Stimulated activated CD4-positive, alpha-beta T cell treated with anti-CD3 and anti-CD28 coated beads, TNF-alpha, amount 100 ng/mL, for 48 hours (primary cell): ENCODE results near the gene OR2B2.

Experiments
- DNase-seq, 3 donors: peaks; one replicate each; pipeline ENCODE4 v3.0.0-alpha.2; 2020; ENCODE audit warnings: low read depth in 3 of 3

The OR2B2 gene

DNA sequence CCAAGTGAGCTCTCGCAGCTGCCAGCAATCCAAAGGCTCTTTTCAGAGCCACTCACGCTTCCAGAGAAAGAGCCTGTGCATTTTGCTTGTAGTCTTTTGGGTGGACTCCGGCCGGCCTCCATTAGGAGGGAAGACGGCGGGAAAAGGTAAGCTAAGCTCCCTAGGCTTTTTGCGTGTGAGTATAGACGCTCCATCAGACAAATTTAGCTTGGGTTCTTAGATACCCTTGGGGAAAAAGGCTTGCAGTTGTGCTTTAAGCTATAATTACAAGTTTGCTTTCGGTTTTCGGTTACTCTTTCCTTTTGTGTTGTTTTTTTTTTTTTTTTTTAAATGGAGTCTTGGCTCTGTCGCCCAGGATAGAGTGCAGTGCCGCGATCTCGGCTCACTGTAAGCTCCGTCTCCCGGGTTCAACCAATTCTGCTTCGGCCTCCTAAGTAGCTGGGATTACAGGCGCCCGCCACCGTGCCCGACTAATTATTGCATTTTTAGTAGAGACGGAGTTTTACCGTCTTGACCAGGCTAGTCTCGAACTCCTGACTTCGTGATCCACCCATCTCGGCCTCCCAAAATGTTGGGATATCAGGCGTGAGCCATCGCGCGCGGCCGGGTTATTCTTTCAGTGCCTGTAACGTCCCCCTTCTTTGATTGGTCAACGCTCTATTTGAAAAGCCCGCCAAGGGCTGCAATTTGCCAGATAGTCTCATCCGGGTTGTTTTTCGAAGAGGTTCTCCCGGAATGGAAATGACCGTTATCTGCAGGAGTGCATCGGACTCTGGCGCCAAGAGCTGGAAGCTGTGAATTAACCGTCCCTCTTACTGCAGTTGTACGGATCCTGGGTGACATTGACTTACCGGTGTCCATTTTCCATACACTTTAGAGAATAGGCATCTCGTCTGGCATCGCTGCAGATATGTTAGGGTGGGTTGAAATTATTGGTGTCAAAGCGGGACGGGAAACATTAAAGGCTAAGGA, 18.1 kb downstream of the OR2B2 start:
- peak in 2 of 3 donors; percentile 63 to 72 for DNase-seq

DNA sequence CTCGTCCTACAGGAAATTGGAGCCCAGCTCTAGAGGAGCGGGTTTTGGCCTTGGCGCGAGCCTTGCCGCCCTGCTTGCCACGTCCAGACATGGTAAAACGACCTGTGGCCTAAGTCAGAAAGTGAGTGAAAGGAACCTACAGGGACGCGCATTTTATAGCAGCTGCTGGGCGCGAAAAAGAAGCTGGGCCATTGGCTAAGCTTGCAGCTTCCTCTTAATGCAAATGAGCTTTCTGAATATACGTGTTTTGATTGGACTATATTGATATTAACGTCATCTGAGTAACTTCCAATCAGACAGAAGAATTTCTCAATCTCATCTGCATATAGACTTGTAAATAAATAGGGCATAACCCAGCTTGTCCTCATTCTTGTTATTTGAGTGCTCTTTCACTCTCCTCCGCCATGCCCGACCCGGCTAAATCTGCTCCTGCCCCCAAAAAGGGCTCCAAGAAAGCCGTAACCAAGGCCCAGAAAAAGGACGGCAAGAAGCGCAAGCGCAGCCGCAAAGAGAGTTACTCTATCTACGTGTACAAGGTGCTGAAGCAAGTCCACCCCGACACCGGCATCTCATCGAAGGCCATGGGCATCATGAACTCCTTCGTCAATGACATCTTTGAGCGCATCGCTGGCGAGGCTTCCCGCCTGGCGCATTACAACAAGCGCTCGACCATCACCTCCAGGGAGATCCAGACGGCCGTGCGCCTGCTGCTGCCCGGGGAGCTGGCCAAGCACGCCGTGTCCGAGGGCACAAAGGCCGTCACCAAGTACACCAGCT, 18.9 kb downstream of the OR2B2 start:
- peak; percentile 73 to 88 (median 78) for DNase-seq

DNA sequence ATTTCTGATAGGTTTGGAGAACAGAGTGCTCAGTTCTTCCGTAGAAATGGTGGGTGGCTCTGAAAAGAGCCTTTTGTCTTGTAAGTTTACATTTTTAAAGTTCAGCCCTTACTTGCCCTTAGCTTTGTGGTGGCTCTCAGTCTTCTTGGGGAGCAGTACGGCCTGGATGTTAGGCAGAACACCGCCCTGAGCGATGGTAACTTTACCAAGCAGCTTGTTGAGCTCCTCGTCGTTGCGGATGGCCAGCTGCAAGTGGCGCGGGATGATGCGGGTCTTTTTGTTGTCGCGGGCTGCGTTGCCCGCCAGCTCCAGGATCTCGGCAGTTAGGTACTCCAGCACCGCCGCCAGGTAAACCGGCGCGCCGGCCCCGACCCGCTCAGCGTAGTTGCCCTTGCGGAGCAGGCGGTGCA, 19.5 kb downstream of the OR2B2 start:
- no peak for DNase-seq

DNA sequence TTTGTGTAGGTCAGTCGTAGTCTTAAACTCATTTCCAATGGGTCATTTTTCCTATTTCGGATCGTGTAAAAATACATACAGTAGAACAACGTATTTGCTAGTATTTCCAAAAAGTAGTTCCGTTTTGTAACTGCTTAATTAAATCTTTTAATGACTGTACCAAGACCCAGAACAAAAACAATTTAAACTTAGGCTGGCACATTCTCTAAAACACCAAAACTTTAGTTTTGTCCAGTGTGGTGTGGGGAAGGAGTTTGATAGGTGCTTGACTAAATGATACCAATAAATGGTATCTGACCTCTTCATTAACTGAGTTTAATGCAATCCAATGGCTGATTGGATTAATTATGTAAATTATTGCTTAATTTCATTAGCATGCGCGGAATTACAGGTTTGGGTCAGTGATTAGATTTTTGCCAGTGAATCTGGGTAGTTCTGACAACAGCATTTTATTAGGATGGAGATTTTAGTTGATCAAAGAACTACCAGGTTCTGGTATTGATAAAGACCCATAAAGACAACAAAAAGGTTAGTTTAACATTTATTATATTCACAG, 20.8 kb downstream of the OR2B2 start:
- no peak for DNase-seq

DNA sequence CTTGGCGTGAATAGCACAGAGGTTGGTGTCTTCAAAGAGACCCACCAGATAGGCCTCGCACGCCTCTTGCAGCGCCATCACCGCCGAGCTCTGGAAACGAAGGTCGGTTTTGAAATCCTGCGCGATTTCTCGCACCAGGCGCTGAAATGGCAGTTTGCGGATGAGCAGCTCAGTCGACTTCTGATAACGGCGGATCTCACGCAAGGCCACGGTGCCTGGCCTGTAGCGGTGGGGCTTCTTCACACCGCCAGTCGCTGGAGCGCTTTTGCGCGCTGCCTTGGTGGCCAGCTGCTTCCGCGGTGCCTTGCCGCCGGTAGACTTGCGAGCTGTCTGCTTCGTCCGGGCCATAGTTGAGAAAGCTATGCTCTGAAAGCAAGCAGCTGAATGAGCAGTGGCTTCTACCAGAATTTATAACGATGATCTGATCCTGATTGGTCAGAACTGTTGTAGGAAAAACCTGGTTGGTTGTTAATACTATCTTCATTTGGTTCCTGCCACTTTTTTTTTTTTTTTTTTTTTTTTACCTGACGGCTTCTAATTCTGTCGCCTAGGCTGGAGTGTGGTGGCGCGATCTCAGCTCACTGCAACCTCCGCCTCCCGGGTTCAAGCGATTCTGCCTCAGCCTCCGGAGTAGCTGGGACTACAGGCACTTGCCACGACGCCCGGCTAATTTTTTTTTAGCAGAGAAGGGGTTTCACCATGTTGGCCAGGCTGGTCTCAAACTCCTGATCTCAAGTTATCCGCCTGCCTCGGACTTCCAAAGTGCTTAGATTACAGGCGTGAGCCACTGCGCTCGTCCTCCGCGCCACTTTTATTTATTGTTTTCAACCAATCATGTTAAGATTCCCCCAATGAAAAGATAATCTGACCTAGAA, 21.5 kb downstream of the OR2B2 start:
- peak in 2 of 3 donors; percentile 62 to 76 for DNase-seq

DNA sequence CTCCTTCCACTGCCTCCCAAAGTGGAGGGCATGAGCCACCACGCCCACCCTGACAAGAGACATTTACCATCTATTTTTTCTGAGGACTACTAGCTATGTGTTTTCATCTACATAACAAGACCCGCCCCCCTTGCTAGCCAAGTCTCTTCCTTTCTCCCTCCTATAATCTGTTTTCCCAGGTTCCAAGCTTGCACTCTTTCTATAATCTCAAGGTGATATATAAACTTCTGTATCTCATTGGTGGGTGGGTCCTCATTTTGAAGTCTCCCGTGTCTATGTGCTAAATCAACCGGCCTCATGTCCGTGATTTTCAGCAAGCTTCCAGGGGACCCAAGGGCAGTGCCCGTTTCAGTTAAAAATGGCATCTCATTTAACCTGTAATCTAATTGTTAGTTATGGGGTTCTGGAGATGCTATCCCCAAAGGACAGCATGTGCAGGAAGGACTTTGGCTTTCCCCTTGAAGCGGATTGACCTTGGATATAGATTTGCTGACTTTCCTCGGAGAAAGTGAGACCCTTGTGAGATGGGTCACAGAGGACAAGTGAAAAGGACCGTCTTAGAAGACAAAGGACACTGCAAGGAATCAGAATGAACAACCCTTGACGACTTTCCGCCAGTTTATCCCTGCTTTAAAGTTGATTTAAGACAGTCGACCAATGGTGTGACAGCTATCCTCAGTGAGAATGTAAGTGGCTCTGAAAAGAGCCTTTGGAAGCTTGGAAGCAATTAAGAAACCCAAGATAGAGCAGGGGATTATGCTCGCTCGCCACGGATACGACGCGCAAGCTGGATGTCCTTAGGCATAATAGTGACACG, 22.4 kb downstream of the OR2B2 start:
- no peak for DNase-seq

DNA sequence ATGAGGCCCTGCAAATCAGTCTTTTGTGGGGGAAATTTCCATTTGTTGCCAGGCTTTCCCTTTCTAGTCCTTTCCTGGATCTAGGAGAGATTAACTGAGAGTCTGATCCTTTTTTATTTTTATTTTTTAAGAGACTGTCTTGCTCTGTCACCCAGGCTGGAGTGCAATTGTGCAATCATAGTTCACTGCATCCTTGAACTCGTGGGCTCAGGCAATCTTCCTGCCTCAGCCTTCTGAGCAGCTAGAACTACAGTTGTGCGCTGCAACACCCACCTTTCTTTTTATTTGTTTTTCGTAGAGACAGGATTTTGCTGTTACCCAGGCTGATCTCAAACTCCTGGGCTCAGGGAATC, 22.9 kb downstream of the OR2B2 start:
- no peak for DNase-seq

DNA sequence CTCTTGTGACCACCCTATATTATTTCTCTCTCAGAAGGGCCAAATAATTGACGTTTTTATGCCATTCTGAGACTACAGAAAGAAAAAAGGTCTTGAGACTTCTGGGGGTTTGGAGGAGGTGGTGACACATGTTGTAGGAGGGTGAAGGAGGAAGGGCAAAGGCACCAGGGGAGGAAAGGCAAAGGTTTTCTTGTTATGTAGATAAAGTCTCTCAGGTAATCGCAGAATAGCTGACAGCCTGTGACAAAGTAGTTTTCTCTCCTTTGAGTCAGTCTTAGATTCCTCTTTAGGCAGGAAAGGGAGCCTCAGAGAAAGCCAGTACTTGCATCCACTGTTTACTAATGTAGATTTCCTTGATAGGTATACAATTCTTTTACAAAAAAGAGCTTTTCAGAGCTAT, 23.6 kb downstream of the OR2B2 start:
- no peak for DNase-seq

DNA sequence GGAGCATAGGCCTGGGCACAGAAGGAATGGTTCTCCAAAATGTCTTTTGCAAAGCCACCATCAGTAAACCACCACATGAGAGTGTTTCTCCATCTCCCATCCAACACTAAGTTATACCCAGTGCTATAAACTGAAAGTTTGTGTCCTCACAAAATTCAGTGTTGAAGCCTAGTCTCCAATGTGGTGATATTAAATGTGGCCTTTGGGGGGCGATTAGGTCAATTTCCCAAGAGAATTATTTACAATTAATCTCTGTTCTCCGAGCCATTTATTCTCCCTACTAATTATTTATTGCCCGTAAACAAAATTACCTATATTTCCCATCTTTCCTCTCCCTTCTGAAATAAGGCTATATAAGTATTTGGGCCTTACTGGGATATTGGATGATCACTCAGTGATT, 26.1 kb downstream of the OR2B2 start:
- no peak for DNase-seq

DNA sequence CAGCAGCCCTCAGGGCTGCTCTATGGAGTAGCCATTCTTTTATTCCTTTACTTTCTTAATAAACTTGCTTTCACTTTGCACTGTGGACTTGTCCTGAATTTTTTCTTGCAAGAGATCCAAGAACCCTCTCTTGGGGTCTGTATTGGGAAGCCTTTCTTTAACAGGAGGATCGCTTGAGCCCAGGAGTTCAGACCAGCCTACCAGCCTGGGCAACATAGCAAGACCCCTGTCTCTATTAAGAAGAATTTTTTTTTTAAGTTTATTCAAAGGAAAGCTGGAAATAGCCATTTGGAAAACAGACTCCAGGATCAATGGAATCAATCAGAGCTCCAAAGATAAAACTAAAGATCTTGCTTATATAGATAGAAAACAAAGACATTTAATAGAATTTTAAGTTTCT, 29.1 kb downstream of the OR2B2 start:
- DNase-seq: no peak

DNA sequence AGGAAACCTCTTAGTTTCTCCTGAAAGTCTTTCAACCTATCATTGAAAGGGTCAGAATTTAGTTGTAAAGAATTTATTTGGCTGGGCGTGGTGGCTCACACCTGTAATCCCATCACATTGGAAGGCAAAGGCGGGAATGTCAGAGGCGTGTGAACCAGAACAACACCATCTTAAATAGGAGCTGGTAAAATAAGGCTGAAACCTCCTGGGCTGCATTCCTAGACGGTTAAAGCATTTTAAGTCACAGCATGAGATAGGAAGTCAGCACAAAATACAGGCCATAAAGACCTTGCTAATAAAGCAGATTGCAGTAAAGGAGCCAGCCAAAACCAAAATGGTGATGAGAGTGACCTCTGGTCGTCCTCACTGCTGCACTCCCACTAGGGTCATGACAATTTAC, 29.6 kb downstream of the OR2B2 start:
- no peak for DNase-seq

DNA sequence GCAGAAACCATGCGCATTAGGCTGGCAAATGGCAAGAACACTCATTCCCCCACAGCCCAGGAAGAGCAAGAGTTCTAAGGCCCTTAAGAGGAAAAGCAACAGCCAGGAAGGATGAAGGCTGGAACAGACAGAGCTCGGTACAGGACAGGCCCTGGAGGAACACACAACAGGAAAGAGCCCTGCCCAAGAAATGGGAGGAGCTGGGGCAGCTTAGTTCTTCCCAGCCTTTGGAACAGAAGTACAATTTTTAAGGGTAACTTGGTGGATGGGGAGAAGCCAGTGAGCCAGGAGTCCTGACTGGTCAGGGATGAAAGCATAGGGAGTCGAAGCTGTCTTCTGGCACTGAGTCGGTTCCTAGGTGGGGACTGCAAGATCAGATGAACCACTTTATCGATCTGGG, 32.4 kb downstream of the OR2B2 start:
- no peak for DNase-seq

DNA sequence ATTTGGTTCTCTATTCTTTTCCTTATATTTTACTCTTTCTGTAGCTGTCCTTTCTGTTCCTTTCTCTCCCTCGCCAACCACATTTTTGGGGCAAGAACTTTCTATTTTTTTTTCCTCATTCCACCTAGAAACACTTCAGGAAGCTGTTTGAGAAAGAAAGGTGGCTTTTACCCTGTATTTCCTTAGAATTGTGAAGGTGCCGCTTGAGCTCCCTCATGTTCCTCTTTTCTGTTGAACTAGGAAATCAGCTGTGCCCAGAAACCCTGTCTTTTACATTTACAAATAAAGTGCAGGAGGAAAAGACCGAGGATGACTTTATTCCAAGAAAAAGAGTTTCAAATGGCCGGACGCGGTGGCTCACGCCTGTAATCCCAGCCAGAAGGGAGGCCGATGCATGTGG, 38.2 kb downstream of the OR2B2 start:
- DNase-seq: no peak

DNA sequence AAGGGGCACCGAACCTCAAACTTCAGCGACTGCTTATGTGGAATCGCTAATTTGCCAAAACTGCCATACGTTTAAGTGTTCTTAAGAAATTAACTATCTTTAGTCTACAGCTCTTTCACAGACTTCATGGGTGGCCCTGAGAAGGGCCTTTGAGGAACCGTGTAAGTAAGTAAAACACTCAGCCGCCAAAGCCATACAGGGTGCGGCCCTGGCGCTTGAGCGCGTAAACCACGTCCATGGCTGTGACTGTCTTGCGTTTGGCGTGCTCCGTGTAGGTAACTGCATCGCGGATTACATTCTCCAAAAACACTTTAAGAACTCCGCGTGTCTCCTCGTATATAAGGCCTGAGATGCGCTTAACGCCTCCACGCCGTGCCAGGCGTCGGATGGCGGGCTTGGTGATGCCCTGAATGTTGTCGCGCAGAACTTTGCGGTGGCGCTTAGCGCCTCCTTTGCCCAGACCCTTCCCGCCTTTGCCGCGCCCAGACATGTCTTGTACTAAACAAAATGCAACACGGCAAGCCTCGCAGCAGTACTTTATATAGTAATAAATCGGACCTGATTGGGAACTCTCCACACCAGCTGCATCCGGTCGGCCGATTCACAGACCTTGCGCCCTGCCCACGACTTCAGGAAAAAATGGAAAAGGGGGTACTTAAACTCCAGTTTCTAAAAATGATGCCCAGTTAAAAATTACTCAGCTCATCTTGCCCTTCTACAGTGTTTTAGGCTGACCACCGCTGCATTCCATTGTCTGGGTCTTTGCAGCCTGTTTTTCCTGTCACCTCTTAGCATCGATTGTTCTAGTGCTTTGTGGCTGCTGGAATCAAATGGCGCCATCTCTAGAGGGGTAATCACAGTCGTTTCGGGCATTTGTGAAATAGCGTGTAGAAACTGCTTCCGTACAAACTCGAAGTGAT, 38.9 kb downstream of the OR2B2 start:
- DNase-seq: peak in 2 of 3 donors; percentile 69 to 75

DNA sequence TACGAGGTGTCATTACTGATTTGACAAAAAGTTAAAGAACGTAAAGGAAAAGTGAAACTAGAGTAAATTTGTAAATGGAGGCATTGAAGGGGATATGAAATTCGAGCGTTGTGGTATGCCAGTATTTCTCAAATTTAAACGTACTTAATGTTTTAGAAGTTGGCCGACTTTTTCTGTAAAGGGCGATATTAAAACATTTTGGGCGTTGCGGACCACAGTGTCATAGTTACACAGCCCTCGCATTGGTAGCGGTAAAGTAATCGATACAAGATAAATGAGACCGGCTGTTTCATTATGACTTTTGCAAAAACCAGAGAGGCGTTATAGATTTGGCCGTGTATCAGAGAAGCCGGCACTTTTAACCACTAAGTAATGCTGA, 39.6 kb downstream of the OR2B2 start:
- peak in 1 of 3 donors; percentile 30 for DNase-seq

DNA sequence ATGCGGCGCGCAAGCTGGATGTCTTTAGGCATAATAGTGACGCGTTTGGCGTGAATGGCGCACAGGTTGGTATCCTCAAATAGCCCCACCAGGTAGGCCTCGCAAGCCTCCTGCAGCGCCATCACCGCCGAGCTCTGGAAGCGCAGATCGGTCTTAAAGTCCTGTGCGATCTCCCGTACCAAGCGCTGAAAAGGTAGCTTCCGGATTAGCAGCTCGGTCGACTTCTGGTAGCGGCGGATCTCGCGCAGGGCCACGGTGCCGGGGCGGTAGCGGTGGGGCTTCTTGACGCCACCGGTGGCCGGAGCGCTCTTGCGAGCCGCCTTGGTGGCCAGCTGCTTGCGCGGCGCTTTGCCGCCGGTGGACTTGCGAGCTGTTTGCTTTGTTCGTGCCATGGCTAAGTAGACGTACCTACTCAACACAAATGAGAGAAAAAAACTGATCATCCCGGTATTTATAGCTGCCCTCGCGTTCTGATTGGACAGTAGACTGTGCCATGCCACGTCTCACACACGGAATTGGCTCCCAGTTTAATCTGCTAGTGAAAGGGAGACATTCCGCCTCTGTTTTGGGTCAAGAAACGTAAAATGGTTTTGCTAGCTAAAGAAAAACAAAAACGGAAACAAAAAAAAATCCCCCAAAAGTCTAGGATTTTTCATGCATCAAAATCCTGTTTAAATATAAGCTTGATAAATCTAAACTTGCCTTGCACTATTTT, 40.1 kb downstream of the OR2B2 start:
- peak in 2 of 3 donors; percentile 61 to 62 for DNase-seq

DNA sequence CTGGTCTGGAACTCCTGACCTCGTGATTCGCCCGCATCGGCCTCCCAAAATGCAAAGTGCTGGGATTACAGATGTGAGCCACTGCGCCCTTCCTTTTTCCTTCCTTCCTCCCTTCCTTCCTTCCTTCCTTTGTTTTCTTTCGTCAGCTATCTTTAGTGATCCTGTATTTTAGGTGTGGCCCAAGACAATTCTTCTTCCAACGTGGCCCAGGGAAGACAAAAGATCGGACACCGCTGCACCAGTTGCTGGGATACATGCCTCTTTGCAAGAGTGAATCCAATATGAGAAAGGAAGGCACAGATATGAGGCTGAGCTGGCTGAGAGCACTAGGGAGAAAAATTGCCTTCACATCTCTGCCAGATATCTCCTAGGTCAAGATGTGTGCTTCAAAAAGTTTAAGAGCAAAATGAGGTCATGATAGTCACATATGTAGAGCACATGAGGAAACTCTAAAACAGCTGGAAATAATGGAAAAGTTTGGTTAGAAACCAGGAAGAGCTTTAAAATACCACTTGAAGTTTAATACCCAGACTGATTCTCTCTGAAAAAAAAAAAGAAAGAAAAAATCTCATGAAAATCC, 41.8 kb downstream of the OR2B2 start:
- DNase-seq: no peak

DNA sequence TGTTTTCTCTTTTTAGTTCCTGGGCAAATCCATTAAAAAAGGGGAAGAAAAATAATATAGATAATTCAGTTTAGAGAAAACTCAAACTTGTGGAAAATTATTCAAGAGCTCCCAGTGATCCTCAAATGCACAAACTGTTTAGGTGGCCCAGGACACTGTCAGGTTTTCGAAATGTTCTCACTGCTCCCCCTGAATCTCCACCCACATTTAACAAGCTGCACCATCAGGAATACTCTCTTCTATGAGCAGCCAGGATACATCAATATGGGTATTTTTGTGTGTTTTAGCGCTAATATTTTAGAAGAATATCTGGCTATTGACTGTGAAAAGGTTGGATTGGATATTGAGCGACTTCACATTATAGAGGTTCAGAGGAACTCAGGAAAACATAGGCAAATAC, 43.9 kb downstream of the OR2B2 start:
- no peak for DNase-seq

DNA sequence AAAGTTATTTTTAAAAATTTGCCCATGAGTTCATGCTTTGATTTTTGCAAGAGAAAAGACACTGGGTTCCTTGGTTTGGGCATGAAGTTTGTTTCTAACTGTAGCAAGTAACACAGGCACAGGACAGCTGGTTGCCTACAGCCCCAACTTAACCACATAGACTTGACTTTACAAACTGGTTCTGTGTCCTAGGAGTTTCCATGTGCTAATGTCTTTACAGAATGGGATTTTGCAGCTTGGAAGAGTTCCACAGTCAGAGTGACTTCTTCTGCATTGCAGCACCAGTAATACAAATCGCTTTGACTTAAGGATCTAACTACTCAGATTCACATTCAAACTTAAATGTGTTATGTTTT, 44.3 kb downstream of the OR2B2 start:
- DNase-seq: no peak
